ENCODE data around the gene RPL12.
A peak's percentile ranks its signal among the peaks of the same experiment; 100 is the strongest.

RPL12 gene

DNA sequence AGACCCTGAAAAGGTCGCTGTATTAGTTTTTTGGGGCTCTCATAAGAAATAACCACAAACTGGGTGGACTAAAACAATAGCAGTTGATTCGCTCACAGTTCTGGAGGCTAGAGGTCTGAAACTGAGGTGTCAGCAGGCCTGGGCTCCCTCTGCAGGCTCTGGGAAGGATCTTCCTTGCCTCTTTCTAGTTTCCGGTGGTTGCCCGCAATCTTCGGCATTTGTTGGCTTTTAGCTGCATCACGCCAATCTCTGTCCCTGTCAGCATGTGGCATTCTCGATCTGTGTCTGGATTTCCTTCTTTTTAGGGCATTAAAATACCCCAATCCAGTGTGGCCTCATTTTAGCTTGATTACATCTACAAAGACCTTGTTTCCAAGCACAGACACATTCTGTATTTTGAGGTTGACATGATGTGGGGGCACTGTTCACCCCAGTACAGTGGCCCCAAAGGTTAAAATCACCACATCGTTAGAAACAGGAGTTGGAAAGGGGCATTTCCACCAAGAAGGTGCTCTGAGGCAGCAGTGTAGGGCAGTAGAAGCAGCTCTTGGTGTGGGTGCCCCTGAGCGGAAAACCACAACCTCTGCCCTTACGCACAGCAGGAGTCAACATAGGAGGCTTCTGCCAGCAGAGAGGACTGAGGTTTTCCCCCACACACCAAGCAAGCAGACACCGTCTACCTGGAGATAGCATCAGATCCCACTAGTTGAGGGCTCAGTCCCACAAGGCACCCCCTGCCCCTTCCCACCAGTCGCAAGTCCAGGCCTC, 13.5 kb downstream of the RPL12 start:
- DNase-seq, result peak; percentile 43

DNA sequence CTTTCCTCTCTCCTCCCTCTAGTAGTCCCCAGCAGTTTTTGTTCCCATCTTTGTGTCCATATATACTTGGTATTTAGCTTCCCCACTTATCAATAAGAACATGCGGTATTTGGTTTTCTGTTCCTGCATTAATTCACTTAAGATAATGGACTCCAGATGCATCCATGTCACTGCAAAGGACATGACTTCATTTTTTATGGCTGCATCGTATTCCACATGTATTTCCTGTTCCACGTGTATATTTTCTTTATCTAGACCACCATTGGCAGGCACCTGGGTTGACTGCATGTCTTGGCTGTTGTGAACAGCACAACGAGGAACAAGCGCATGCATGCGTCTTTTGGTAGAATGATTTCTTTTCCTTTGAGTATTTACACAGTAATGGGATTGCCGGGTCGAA, 20.8 kb downstream of the RPL12 start:
- DNase-seq, result no peak

GRCh38 chr9:127428348-127428747, 22.9 kb downstream of the RPL12 start:
- no peak for DNase-seq

- DNase-seq, result no peak
These were observed 24.4 kb downstream of the RPL12 start for GRCh38 chr9:127426756-127427155.

- DNase-seq, result no peak
These were observed 26.6 kb downstream of the RPL12 start for GRCh38 chr9:127424676-127424999.

GRCh38 chr9:127423934-127424675, 27.1 kb downstream of the RPL12 start, which contains the start of gene ZNF79:
Gene ZNF79 (plus strand): TSS chr9:127424382. CDS start chr9:127424788, 406 bp downstream.
- DNase-seq, result peak; percentile 90

DNA sequence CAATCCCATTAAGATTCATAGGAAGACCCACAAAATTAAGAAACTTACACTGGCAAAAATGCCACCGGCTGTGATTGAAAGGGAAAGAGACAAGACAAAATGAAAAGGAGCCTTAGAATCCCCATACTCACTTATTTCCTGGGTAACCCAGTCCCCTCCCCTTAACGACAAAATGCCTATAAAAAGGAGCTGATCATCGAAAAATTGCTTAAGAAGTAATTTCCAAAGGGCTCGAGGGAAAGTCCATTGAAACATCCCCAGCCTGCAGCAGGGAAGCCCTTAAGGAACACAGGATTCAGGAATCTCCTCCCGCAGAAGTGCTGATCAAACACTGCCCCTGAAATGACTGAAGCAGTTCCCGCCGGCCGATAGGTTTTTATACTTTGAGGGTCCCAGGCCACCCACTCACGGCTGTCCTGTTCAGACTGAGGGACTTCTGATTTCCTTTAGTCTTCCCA, 27.7 kb downstream of the RPL12 start:
- DNase-seq, result no peak

DNA sequence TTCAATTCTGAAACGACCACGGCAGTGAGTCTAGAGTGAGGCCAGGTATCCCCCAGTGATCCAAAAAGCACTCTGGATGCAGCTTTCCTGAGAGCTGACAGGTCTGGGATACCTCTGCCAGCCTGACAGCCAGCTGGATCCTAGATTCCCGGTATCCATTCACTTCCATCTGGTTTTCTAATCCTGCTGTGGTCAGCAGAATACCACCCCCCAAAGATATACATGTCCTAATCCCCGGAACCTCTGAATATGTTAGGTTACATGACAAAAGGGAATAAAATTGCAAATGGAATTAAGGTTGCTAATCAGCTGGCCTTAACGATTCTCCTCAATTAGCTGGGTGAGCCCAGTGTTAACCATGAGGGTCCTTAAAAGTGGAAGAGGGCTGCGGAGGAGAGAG, 28.4 kb downstream of the RPL12 start:
- DNase-seq, result no peak

GRCh38 chr9:127422133-127422782, 28.9 kb downstream of the RPL12 start:
- DNase-seq, result no peak

GRCh38 chr9:127421057-127421456, 30.1 kb downstream of the RPL12 start:
- no peak for DNase-seq

DNA sequence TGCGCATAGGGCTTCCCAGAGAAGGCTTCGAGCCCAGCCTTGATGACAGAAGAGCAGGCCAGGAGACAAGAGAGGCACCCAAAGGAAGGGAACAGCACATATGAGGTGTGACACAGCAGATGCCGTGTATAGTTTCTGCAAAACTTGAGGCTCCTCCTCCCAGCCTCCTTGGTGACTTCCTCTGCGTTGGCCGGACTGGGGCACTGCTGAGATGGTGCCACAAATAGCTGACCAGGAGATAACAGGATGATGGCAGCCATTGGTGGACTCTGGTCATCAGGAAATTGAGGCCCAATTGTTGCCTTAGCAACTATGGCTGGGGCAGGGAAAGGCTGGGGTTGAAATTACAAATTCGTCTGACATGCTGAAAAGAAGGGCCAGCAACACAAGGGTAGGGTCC, 31.9 kb downstream of the RPL12 start:
- DNase-seq, result no peak

GRCh38 chr9:127418037-127418471, 33.2 kb downstream of the RPL12 start:
- DNase-seq, result peak; percentile 50

DNA sequence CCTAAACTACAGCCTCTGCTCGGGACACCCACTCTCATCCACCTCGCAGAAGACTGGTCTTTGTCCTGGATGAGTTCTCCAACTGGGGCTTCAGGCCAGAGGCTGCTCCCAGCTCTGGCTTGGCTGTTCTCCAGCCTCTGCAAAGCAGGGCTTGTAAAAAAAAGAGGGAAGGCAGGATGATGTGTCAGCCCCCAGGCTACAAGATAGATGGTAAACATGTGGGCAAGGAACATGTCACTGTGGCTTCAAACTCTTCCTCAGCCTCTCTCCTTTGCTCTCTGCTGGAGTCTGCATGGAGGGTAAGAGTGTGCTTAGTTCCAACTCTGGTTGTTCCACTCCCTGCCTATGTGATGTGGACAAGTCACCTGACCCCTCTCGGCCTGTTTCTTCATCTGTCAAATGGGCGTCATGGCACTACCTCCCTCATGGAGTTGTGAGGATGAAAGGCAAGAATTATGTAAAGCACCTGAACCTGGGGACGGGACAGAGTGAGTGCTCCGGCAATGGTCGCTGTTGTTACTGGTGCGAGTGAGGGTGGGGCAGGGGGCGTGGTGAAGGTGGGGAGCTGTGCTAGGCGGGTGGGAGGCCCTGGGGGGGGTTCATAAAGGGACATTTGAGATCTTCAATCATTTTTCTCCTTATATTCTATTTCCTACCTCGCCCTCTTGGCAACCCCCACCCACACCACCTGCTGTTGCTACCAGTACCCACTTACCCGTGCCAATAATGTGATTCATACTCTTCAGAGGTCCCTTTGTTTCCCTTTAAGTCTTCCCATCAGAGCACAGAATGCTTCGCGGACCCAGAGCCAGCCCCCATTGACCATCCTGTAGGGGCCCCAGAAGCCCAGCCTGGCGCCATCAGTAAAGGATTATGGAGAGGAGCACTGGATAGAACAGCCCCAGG, 33.8 kb downstream of the RPL12 start:
- no peak for DNase-seq

DNA sequence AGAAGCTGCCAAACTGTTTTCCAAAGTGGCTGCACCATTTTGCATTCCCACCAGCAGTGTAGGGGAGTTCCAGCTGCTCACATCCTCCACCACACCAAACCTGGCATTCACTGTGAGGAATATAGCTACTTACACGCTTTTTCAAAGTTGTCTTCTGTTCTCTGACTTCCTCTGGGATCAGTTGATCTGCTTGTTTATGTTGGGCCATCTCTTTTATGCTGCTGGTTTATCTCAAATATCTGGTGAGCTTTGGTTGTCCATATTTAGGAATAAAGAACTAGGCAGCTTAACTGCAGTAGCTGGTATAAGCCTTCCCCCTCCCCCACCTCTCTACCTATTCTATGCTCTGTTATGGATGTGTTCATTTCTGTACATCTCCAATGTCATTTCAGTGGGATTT, 35.5 kb downstream of the RPL12 start:
- no peak for DNase-seq

DNA sequence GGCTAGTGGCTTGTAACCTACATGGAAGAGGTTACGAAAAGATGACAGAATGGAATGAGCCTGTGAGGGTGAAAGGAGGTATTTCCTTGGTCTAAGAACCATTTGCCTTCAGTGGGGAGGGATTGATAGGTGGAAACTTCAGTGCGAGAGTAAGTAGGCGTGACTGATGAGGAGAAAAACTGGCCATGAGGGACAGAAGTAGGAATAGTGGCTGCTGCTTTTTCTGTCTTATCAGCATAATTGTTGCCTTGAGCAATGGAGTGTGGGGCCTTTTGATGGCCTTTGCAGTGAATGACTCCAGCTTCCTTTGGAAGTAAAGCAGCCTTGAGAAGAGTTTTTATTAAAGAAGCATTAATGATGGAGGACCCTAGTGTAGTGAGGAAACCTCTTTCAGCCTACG, 36.1 kb downstream of the RPL12 start:
- no peak for DNase-seq

DNA sequence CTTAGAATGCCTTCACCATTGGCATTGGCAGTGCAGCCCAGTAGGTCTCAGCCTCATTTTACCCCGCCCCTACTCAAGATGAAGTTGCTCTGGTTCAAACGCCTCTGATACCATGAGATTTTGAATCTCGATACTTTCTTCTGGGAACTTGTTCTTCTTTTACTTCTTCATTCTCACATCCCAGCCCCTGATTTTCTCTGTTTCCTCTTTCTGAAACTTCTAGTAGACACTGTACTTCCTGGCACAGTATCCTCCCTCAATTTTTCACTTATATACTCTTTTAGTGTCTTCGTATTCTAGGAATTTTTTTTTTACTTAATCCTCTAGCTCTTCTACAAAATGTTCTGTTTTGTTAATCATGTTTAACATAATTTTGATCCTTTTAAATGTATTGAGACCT, 40.1 kb downstream of the RPL12 start:
- DNase-seq, result no peak

GRCh38 chr9:127407492-127407843, 43.7 kb downstream of the RPL12 start:
- DNase-seq, result no peak

DNA sequence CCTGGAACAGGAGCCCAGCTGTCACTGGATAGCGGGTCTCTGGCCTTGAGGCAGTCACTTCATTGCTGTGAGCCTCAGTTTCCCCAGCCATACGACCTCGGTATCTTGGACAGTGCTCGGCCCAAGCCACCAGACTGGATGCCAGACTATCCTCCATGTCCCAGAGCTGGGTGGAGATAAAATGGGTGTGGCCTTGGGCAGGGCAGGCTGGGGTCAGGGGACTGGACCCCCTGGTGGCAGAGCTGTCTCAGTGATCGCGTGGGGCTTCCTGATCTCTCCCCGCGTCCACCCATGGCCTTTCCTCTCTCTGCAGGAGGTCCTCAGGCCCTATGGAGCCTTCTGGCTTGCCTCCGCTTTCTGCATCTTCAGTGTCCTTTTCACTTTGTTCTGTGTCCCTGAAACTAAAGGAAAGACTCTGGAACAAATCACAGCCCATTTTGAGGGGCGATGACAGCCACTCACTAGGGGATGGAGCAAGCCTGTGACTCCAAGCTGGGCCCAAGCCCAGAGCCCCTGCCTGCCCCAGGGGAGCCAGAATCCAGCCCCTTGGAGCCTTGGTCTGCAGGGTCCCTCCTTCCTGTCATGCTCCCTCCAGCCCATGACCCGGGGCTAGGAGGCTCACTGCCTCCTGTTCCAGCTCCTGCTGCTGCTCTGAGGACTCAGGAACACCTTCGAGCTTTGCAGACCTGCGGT, 44.3 kb downstream of the RPL12 start:
- DNase-seq, result no peak

- DNase-seq, result no peak
These were observed 45.7 kb downstream of the RPL12 start for GRCh38 chr9:127405344-127406125.

DNA sequence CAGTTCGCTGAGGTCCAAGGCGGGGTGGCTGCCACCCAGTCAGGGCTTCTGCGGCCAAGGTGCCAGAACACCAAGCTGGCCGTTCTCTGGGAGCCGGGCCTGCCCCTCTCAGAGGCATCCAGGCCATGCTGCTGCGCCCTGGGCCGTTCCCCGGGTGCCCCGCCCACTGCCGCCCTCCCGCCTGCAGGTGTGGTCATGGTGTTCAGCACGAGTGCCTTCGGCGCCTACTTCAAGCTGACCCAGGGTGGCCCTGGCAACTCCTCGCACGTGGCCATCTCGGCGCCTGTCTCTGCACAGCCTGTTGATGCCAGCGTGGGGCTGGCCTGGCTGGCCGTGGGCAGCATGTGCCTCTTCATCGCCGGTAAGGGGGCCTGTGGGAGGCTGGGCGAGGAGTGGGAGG, 46.6 kb downstream of the RPL12 start:
- no peak for DNase-seq

- no peak for DNase-seq
These were observed 47.6 kb downstream of the RPL12 start for GRCh38 chr9:127403507-127404192.
